Sigmoid colon (tissue), 7 donors: ENCODE data around the gene IGSF9B. TPM values are rescaled to one million over a fixed set of nuclear protein-coding genes. Genes with fewer than 3 reads are reported as not detected.

ENCODE experiments used
- DNase-seq: peaks from one replicate; pipeline ENCODE4 v3.0.0-alpha.2; 2019
- H3K27ac ChIP-seq, 4 donors: fragments of 200-600 bp; sonication (generic); one replicate each; pipeline ENCODE4 v1.5.1; 2016 to 2019; ENCODE audit warnings: mild to moderate bottlenecking in 1 of 4
- H3K27me3 ChIP-seq, 3 donors: fragments of 200-600 bp; sonication (generic); one replicate each; pipeline ENCODE4 v1.5.1; 2019; ENCODE audit warnings: mild to moderate bottlenecking in 1 of 3
- H3K36me3 ChIP-seq, 4 donors: fragments of 200-600 bp; sonication (generic); one replicate each; pipeline ENCODE4 v1.5.1; 2016 to 2019
- H3K4me1 ChIP-seq, 4 donors: fragments of 200-600 bp; sonication (generic); one replicate each; pipeline ENCODE4 v1.5.1; 2017 to 2019
- H3K4me3 ChIP-seq, 4 donors: fragments of 200-600 bp; sonication (generic); one replicate each; pipeline ENCODE4 v1.5.1; 2017 to 2019; ENCODE audit warnings: mild to moderate bottlenecking in 2 of 4, moderate library complexity in 1 of 4
- H3K9me3 ChIP-seq, 4 donors: fragments of 200-600 bp in 3 of 4; sonication (generic) in 3 of 4; one replicate each; pipeline versions ENCODE4 v1.5.1 to v1.6.1; 2013 to 2019
- CTCF ChIP-seq, 4 experiments: fragments of 450-650 bp in 3 of 4; fragments of 200-600 bp in 1 of 4; IDR thresholded peaks; one replicate each; pipeline ENCODE4 v1.5.1; 2016 to 2019; ENCODE audit warnings: antibody characterized with exemption in 4 of 4, mild to moderate bottlenecking in 3 of 4, moderate library complexity in 2 of 4
- EP300 ChIP-seq, 4 donors: sonication (generic); formaldehyde crosslinking; IDR thresholded peaks; one replicate each; pipeline ENCODE4 v1.6.1; 2017; ENCODE audit warnings: antibody characterized with exemption in 4 of 4
- POLR2A ChIP-seq, 2 donors: fragments of 450-650 bp; IDR thresholded peaks; one replicate each; pipeline ENCODE4 v1.6.1; 2016; ENCODE audit warnings: antibody characterized with exemption in 2 of 2, mild to moderate bottlenecking in 2 of 2, moderate library complexity in 2 of 2
- POLR2AphosphoS5 ChIP-seq, 4 donors: sonication (generic); formaldehyde crosslinking; IDR thresholded peaks; one replicate each; pipeline ENCODE4 v1.6.1; 2017; ENCODE audit warnings: antibody characterized with exemption in 4 of 4
- WGBS, 2 donors: extraction: QIAGEN DNeasy Blood & Tissue Kit; methylation state at CpG; one replicate each; pipeline ENCODE4 v1.1.7; 2013; 5-methylcytosine and 5-hydroxymethylcytosine counted together
- intact Hi-C: fragments of 100-400 bp; cut with DNase I; formaldehyde crosslinking; loops from one replicate; pipeline ENCODE4 v1.15.1; 2023
- polyA plus RNA-seq, 3 donors: library from polyadenylated mRNA; stranded (reverse); fragments of 200-250 nt; gene quantifications; one replicate each; pipeline ENCODE4 v1.2.3, GENCODE V29; 2013
- total RNA-seq, 4 donors: library from RNA; depleted of rRNA; stranded (reverse); fragments of >200 nt; gene quantifications; one replicate each; pipeline ENCODE4 v1.1.0, GENCODE V29; 2016
- donor health status: healthy with polysubstance abuse.
- donor health status: Bipolar disorder and iron deficiency.
- donor health status: healthy.

Gene IGSF9B
- total and polyA plus RNA-seq, 7 donors, result under 0.01 to 53.7 (median 14.8) TPM; not detected in 1

DNA sequence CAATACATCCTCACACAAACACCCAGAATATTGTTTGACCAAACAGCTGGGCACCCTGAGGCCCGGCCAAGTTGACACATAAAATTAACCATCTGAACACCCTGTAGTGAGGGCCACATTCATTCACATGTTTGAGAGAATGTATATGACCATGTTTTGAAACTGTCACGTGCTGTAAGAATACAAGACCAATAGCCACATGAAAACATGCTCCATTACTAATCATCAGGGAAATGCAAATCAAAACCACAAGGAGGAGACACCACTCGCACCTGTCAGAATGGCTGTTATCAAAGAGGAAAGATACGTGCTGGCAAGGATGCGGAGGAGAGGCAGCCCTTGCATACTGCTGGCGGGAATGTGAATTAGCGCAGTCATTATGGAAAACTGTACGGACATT is 38.3 kb upstream of the IGSF9B start:
- no peak overlapping the region for H3K4me3 ChIP-seq
- intact Hi-C loops, result no loop called here
- no peaks in the 10 kb centered on the region for H3K4me1 ChIP-seq
- TF ChIP-seq POLR2A (IDR thresholded peaks at IDR 0.05), result no peak
- no peak overlapping the region for H3K27ac ChIP-seq
- peaks cover 0 to 9% (median 0%) of the 10 kb centered on the region in 3 donors for H3K27me3 ChIP-seq
- WGBS, 2 donors, result 52 to 73% methylated on average over 8 of the region's 8 CpGs
- DNase-seq, result no peak
- H3K9me3 ChIP-seq, result no peaks in the 10 kb centered on the region
- no peaks in the 10 kb centered on the region for H3K36me3 ChIP-seq

- H3K4me3 ChIP-seq, result no peak overlapping the region
- 90 to 95% methylated on average over 13 of the region's 13 CpGs for WGBS, 2 donors
- intact Hi-C loops, result no loop called here
- no peak overlapping the region for H3K27ac ChIP-seq
- DNase-seq, result no peak
- H3K4me1 ChIP-seq, result no peaks in the 10 kb centered on the region
- TF ChIP-seq POLR2A (IDR thresholded peaks at IDR 0.05) (no peak), EP300 (IDR thresholded peaks at IDR 0.05) (no peak), POLR2AphosphoS5 (IDR thresholded peaks at IDR 0.05) (no peak), CTCF (IDR thresholded peaks at IDR 0.05) (no peak)
- peaks cover 0 to 9% (median 0%) of the 10 kb centered on the region in 3 donors for H3K27me3 ChIP-seq
- no peaks in the 10 kb centered on the region for H3K36me3 ChIP-seq
- no peaks in the 10 kb centered on the region for H3K9me3 ChIP-seq
Observed at GRCh38 chr11:133993921-133994320, 37.2 kb upstream of the IGSF9B start.

- 78 to 87% methylated on average over 7 of the region's 7 CpGs for WGBS, 2 donors
- no peak for DNase-seq
- H3K36me3 ChIP-seq, result no peaks in the 10 kb centered on the region
- H3K4me3 ChIP-seq, result no peak overlapping the region
- no peak for TF ChIP-seq CTCF (IDR thresholded peaks at IDR 0.05)
- no peak for TF ChIP-seq EP300 (IDR thresholded peaks at IDR 0.05)
- no peak for TF ChIP-seq POLR2AphosphoS5 (IDR thresholded peaks at IDR 0.05)
- no peaks in the 10 kb centered on the region for H3K9me3 ChIP-seq
- H3K27me3 ChIP-seq, result peaks cover 0 to 9% (median 0%) of the 10 kb centered on the region in 3 donors
- H3K4me1 ChIP-seq, result no peaks in the 10 kb centered on the region
- intact Hi-C loops, result no loop called here
- H3K27ac ChIP-seq, result no peak overlapping the region
Observed at GRCh38 chr11:133993107-133993506, 36.3 kb upstream of the IGSF9B start.

- intact Hi-C loops, result no loop called here
- H3K36me3 ChIP-seq, result no peaks in the 10 kb centered on the region
- H3K27me3 ChIP-seq, result peaks cover 0 to 9% (median 0%) of the 10 kb centered on the region in 3 donors
- H3K4me3 ChIP-seq, result no peak overlapping the region
- TF ChIP-seq EP300 (IDR thresholded peaks at IDR 0.05) (no peak), CTCF (IDR thresholded peaks at IDR 0.05) (no peak), POLR2A (IDR thresholded peaks at IDR 0.05) (no peak), POLR2AphosphoS5 (IDR thresholded peaks at IDR 0.05) (no peak)
- WGBS, 2 donors, result 45 to 63% methylated on average over 4 of the region's 4 CpGs
- H3K4me1 ChIP-seq, result no peaks in the 10 kb centered on the region
- H3K9me3 ChIP-seq, result no peaks in the 10 kb centered on the region
- DNase-seq, result no peak
- H3K27ac ChIP-seq, result no peak overlapping the region
Observed at GRCh38 chr11:133992121-133992520, 35.4 kb upstream of the IGSF9B start.

DNA sequence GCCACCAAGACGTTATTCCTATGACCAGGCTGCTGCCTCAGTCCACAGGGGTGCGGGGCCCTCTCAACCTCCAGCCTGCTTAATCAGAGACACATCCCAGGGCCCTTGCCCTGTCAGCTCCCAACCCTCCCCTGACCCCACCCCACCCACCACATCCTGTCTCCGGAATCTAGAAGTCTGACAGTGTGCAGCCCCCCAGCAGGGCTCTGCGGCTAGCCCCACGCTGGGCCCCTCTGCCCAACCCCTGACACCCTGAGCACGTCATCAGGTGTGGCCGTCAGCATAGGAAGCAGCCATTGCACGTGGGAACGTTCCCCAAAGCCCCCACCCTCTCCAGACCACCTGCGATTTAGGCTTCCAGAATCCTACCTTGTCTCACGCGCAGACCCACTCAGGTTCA is 34.3 kb upstream of the IGSF9B start:
- Histone ChIP-seq H3K27ac (no peak overlapping the region), H3K4me1 (no peaks in the 10 kb centered on the region), H3K27me3 (peaks cover 0 to 9% (median 0%) of the 10 kb centered on the region in 3 donors), H3K36me3 (no peaks in the 10 kb centered on the region), H3K4me3 (no peak overlapping the region), H3K9me3 (no peaks in the 10 kb centered on the region)
- TF ChIP-seq EP300 (IDR thresholded peaks at IDR 0.05) (no peak), POLR2AphosphoS5 (IDR thresholded peaks at IDR 0.05) (no peak), CTCF (IDR thresholded peaks at IDR 0.05) (no peak), POLR2A (IDR thresholded peaks at IDR 0.05) (no peak)
- intact Hi-C loops, result no loop called here
- WGBS, 2 donors, result 57 to 67% methylated on average over 12 of the region's 12 CpGs
- no peak for DNase-seq
